Right ventricle myocardium superior (tissue), 1 donor: ENCODE measurements around the gene DIAPH2. TPM values are rescaled to one million over a fixed set of nuclear protein-coding genes. Genes with fewer than 3 reads are reported as not detected.

Source experiments
- ATAC-seq: fragments of 200-7000 bp; cut with Tn5 transposase; one replicate; pipeline ENCODE4 v1.9.1; 2020; ENCODE audit warnings: mild to moderate bottlenecking; ENCODE audit not compliant: poor library complexity
- DNase-seq: peaks from one replicate; pipeline ENCODE4 v3.0.0-alpha.2; 2020
- intact Hi-C: fragments of 100-400 bp; cut with DNase I; formaldehyde crosslinking; loops from one replicate; pipeline ENCODE4 v1.11.2; 2022
- total RNA-seq: library from RNA; stranded (reverse); fragmentation: NEBNext Ultra II Directional; extraction: Animal tissue kit (Norgen Biotek cat#: 25700); gene quantifications from one replicate; pipeline ENCODE4 v1.2.1, GENCODE V29; 2021
- donor health status: DM: no; HTN: yes; CAD: no; lungs with severe emphysema.

DIAPH2 gene
- total RNA-seq, 1 donor from 2014 or later: 11.0 TPM

DNA sequence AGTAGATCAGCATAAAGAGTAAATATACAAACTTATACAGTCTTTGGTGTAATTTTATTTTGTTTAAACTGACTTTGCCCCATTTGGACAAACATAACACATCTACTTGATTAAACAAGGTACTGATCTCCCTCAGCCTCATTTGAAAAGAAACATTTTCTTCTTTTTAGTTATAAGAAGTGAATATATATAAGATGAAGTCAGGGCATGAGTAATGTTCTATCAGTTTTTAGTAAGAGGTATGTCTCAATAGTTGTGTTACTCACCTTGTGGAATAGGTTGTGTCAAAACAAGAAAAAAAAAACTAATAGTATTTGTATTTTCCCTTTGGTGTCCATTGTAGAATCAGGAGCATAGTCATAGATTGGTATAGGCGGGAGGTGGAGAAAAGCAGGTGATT, 526.4 kb downstream of the DIAPH2 start:
- DNase-seq (no peak), ATAC-seq (no peak)
- intact Hi-C loops: no loop called here

DNA sequence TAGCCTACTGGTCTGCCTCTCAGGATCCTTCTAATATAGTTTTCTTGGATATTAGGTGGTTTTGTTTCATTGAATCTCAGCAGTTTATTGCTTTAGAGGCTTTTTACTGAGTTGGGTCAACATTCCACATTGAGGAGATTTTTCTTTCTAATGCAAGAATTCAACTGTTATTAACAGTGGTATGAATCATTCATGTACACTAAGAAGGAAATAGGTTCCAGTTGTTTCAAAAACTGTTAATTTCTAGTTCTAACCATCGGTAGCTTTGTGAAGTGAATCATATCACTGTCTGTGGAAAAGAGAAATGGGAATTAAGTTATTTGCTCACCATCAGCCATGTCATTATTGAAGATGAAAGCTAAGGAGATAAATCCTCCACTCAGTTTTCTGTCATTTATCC, 530.5 kb downstream of the DIAPH2 start:
- DNase-seq: no peak
- intact Hi-C loops: no loop called here
- ATAC-seq: no peak

DNA sequence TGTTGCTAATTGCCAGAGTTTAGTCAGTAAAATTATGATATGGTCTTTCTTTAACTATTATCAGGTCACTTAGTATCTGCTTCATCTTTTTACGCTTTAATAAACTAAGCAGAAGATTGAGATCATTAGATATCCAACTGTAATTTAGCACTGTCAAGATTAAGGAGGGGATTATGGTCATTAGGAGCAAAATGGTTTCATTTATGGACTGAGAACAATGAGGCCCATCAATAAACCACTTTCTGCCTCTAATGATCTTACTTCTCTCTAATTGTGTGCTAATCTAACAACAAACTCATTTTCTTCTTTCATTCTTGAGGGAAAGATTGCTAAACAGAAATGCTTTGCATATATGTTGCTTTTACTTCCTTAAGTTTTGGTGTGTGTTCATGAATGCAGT, 539.5 kb downstream of the DIAPH2 start:
- intact Hi-C loops: no loop called here
- DNase-seq: no peak
- ATAC-seq: no peak

DNA sequence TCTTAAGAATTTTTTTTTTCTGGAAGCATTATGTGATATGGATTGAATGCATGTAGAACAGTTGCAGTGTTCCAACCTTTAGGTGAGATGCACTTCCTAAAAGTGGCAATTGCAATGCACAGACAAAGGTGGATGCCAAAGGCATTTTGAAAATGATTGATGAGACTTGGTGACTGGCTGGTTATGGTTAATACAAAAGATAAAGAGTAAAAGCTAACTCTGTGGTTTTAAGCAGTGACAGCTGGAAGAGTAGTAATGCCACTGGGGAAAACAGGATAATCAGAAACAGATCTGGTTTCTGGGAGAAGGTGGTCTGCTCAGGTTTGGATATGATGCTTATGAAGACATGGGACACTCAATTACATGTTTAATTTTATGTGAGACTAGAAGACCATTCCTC, 544.7 kb downstream of the DIAPH2 start:
- intact Hi-C loops: no loop called here
- no peak for DNase-seq

GRCh38 chrX:97230948-97231347, 546.3 kb downstream of the DIAPH2 start:
- intact Hi-C loops: no loop called here
- ATAC-seq: no peak

More for the DNA sequence above, 544.7 kb downstream of the DIAPH2 start:
- no peak for ATAC-seq

DNA sequence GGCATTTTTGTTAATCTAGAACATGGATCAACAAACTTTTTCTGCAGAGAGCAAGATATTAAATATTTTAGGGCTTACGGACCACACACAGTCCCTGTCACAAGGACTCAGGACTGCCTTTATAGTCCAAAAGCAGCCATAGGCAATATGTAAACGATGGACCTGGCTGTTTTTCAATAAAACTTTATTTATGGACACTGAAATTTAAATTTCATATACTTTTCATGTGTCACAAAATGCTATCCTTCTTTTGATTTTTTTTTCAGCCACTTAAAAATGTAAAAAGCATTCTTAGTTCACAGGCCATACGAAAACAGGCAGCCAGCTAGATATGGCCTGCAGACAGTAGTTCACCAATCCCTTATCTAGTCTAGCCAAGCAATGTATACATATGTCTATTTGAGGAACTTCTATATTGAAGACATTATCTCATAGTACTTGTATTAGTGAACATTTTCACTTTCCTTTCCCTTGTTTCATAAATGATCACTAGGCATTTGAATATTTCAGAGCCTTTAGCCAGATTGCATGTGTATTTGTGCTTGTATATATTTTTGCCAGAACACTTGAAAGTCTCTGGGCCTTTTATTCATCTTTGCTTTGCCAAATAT, 549.9 kb downstream of the DIAPH2 start:
- intact Hi-C loops: no loop called here
- DNase-seq (no peak), ATAC-seq (no peak)

More at GRCh38 chrX:97230948-97231347, 546.3 kb downstream of the DIAPH2 start:
- no peak for DNase-seq

DNA sequence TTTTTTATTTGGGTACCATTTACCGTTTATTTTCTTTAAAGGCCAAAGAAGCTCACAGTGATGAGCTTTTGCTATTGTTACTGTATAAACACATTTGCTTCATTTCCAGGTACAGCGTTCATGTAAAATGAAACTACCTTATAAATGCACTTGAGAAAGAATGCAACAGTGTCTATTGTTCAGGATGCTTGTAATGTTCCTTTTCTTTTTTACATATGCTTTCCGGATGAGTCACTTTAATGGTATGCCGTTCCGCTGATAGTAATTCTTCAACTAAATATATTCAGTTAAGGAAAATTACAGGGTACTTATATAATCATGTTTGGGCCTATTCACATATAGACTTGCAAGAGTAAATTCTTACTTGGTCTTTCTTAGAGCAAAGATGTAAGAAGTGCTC, 554.0 kb downstream of the DIAPH2 start:
- intact Hi-C loops: no loop called here
- ATAC-seq (no peak), DNase-seq (no peak)

DNA sequence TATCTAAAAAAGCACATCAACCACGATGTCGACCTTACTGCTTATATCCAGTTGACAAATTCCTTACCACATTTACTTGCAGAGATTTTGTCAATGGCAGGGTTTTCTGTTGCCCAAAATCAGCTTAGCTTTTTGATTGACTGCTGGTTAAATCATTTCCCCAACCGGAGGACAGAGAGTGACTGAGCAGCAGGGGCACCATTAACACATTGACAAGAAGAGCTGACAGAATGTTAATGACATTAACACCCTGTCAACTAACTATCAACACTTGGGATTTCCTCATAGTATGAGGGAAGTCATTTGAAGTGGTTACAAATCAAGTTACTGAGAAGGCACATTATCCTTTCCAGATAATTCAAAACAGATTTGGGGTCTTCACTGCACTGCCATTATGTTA, 567.5 kb downstream of the DIAPH2 start:
- no peak for ATAC-seq
- no peak for DNase-seq
- intact Hi-C loops: no loop called here

GRCh38 chrX:97260679-97261078, 576.0 kb downstream of the DIAPH2 start:
- ATAC-seq (no peak), DNase-seq (no peak)
- intact Hi-C loops: no loop called here

- intact Hi-C loops: no loop called here
- ATAC-seq (no peak), DNase-seq (no peak)
These were observed 581.9 kb downstream of the DIAPH2 start for GRCh38 chrX:97266406-97267121.

GRCh38 chrX:97267396-97268181, 582.9 kb downstream of the DIAPH2 start:
- intact Hi-C loops: no loop called here
- DNase-seq: no peak
- no peak for ATAC-seq

DNA sequence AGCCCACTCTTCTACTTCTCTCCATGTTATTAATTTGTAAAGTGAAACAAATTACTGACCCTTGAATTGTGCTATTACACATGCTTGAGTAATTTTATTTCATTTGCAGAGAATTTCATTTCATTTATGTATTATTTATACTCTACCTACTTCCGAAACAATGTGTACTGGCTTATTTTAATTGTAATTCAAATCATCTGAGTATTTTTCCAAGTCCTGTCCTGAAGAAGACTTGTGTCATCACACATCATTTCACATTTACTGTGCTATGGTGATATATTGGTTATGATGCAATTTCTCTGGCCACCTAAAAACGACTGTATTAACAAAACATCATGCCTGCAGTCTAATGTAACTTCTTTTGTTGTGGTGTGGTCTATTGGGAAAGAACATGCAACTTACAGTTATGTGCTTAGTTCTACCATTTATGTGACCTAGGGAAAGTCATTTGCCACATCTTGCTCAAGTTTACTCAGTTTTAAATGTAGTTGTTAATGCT, 583.6 kb downstream of the DIAPH2 start:
- ATAC-seq: no peak
- no peak for DNase-seq
- intact Hi-C loops: no loop called here

DNA sequence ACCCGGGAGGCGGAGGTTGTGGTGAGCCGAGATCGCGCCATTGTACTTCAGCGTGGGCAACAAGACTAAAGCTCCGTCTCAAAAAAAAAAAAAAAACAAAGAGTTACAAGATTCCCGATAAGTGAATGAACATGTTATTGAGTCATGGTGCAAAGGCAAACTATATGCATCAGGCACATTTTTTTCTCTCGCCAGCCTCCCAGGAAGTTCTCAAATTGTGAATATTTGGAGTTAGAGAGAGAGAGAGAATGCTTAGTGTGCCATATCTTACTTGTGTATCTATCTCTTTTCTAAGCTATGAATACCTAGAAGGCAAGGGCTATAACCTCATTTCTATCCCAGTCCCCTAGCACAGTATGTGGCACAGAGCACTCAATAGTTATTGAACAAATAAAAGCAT, 599.9 kb downstream of the DIAPH2 start:
- no peak for DNase-seq
- ATAC-seq: no peak
- intact Hi-C loops: no loop called here

DNA sequence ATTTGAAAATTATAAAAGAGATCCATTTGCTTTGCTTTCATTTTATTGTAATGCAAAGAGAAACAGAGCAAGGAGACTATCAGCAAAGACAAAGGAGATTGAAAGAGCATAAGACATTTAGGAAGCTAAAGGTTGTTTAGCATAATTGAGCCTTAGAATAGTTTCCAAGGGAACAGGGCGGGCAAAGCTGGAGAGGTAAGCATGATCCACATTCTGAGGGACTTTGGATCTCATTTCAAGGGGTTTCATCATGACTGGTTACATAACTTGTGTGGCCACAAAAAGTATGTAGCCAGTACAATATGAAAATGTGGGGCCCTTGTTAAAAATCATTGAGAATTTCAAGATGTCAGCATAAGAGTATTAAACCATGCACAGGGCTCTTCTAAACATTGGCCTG, 605.6 kb downstream of the DIAPH2 start:
- no peak for ATAC-seq
- intact Hi-C loops: no loop called here
- no peak for DNase-seq

GRCh38 chrX:97294041-97294440, 609.4 kb downstream of the DIAPH2 start:
- ATAC-seq (no peak), DNase-seq (no peak)
- intact Hi-C loops: no loop called here

DNA sequence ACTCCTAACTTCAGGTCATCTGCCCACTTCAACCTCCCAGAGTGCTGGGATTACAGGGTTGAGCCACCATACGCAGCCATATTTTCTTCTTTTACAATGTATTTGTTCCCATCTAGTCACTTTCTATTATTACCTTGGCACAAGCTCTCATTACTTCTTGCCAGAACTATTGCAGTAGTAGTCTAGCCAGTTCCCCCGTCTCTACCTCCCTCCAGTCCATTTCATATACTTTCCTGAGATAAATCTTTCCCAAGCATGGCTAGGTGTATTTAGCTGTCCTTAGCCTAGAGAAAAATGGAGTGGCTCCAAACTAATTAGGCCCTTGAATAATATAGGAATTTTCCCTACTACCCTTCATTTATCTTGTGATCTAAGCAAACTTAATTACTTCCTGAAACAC, 611.3 kb downstream of the DIAPH2 start:
- DNase-seq (no peak), ATAC-seq (no peak)
- intact Hi-C loops: no loop called here

- intact Hi-C loops: no loop called here
- DNase-seq (no peak), ATAC-seq (no peak)
These were observed 622.3 kb downstream of the DIAPH2 start for GRCh38 chrX:97306771-97307470.

- ATAC-seq (no peak), DNase-seq (no peak)
- intact Hi-C loops: no loop called here
These were observed 623.5 kb downstream of the DIAPH2 start for GRCh38 chrX:97308171-97308570.

- DNase-seq (no peak), ATAC-seq (no peak)
- intact Hi-C loops: no loop called here
These were observed 625.0 kb downstream of the DIAPH2 start for GRCh38 chrX:97309487-97310116.
